Psoas muscle (tissue), 8 donors: ENCODE data around the gene TGFB3. TPM values are rescaled to one million over a fixed set of nuclear protein-coding genes. Genes with fewer than 3 reads are reported as not detected.

Experiments used
- ATAC-seq, 4 donors: fragments of 200-7000 bp; cut with Tn5 transposase; one replicate each; pipeline ENCODE4 v1.9.1; 2020; ENCODE audit warnings: moderate library complexity in 3 of 4, mild to moderate bottlenecking in 2 of 4
- DNase-seq, 2 donors: peaks; one replicate each; pipeline ENCODE4 v3.0.0-alpha.2; 2020
- H3K27ac ChIP-seq: fragments of 200-600 bp; one replicate; pipeline ENCODE4 v1.8.0; 2022
- H3K27me3 ChIP-seq, 3 donors: fragments of 200-600 bp in 1 of 3; one replicate each; pipeline versions ENCODE4 v1.6.1 to v1.8.0; 2013 to 2022; ENCODE audit warnings: low read length in 2 of 3, mild to moderate bottlenecking in 2 of 3, moderate library complexity in 1 of 3; ENCODE audit not compliant: insufficient read depth in 3 of 3
- H3K36me3 ChIP-seq, 2 donors: fragments of 200-600 bp in 1 of 2; one replicate each; pipeline versions ENCODE4 v1.6.1 to v1.8.0; 2013 to 2022; ENCODE audit warnings: low read depth in 1 of 2, mild to moderate bottlenecking in 1 of 2, moderate library complexity in 1 of 2; ENCODE audit not compliant: insufficient read depth in 1 of 2
- H3K4me1 ChIP-seq: fragments of 200-600 bp; one replicate; pipeline ENCODE4 v1.8.0; 2022
- H3K4me3 ChIP-seq: fragments of 200-600 bp; one replicate; pipeline ENCODE4 v1.8.0; 2022; ENCODE audit warnings: mild to moderate bottlenecking
- H3K9me3 ChIP-seq: fragments of 200-600 bp; one replicate; pipeline ENCODE4 v1.8.0; 2022
- WGBS, 3 donors: extraction: QIAGEN DNeasy Blood & Tissue Kit; methylation state at CpG; one replicate each; pipeline versions ENCODE4 v1.1.6 to v1.1.7; 2013; 5-methylcytosine and 5-hydroxymethylcytosine counted together
- intact Hi-C, 2 donors: fragments of 100-400 bp; cut with DNase I; formaldehyde crosslinking; loops; one replicate each; pipeline versions ENCODE4 v1.11.0 to v1.14.2; 2022
- long read RNA-seq, 2 donors: library from polyadenylated mRNA; unstranded; transcript quantifications; one replicate each; pipeline ENCODE4 v2.0.0, GENCODE V29; 2021
- polyA plus RNA-seq, 3 donors: library from polyadenylated mRNA; stranded (reverse); fragments of 200-250 nt; gene quantifications; one replicate each; pipeline ENCODE4 v1.2.3, GENCODE V29; 2013
- total RNA-seq, 4 donors: library from RNA; stranded (reverse); fragmentation: NEBNext Ultra II Directional in 2 of 4; extraction: Animal tissue kit (Norgen Biotek cat#: 25700) in 2 of 4; gene quantifications; one replicate each; pipeline versions ENCODE4 v1.2.1 to v1.2.4, GENCODE V29; 2021 to 2023
- TF ChIP-seq, protein P1 (sequence below): fragments of 200-600 bp; IDR thresholded peaks from one replicate; pipeline ENCODE4 v1.8.0; 2022; ENCODE audit warnings: antibody characterized with exemption
- donor health status: healthy with polysubstance abuse.
- donor health status: DM: no; HTN: no; CAD: no; lungs with moderate emphysema.
- donor health status: Bipolar disorder and iron deficiency.
- donor health status: healthy.
- donor health status: DM: yes; HTN: yes; CAD: no.
- donor health status: DM: no; HTN: no; CAD: no.
- donor health status: DM: no; HTN: no; CAD: no.
- donor health status: DM: yes; HTN: yes; CAD: no.

The TGFB3 gene
- total RNA-seq = 100 to 1,000 TPM in 3 of 4 donors, 10 to 100 TPM in 1; 32.4 to 196 (median 174) TPM
- polyA plus RNA-seq = 10 to 100 TPM in 2 of 3 donors, 1 to 10 TPM in 1; 9.0 to 62.7 (median 28.3) TPM
- long read RNA-seq, donor 1, transcript TGFB3-201 (7 exons, 2,522 nt) = major isoform, 70 of 90 reads
- long read RNA-seq, donor 1, partial matches to known transcripts = 7 of 90 reads
- long read RNA-seq, donor 1, other reads (novel, unspliced or antisense) = 13 of 90 reads
- long read RNA-seq, donor 2, transcript TGFB3-201 (7 exons, 2,522 nt) = major isoform, 19 of 30 reads
- long read RNA-seq, donor 2, partial matches to known transcripts = 5 of 30 reads
- long read RNA-seq, donor 2, other reads (novel, unspliced or antisense) = 6 of 30 reads

DNA sequence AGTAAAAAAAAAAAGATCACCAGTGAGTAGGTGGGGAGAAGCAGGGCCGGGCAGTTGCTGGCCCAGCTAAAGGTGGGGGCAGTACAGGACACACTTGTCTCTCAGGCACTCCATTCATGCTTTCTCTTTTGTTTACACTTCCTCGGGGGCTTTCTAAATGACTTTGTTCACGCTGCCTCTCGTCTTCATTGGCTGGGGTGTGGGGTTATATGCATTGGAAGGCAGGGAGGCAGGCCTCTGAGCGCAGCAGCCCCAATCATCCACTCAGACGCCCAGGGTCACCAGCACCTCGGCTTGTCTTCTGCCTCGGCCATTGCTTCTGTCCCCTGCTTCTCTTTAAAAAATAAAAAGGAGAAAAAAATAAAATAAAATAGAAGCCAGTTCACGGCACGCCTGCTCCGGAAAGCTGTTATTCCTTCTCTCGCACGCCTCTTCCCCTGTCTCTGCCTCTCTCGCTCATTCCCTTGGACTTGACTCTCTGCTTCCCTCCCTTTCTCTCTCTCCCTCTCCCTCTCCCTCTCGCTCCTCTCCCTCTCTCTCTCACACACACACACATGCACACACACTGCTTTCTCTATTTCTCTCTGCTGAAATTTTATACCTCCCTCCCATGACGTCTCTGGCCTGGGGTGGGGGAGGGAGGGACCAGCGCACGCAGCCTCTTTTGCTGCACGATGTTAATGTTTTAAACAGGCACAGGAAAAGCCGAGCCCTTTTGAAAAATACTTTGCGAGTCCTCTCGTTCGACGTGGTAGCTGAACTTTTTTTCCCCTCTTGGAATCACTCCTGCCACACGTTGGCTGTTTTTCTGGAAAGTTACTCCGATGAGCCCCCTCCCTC lies at the start of gene TGFB3:
Gene TGFB3, minus strand, starts transcription at position 570 of the 840 bp plus-strand sequence. CDS start 1,102 bp downstream, outside the sequence.
- TF ChIP-seq, protein P1, sequence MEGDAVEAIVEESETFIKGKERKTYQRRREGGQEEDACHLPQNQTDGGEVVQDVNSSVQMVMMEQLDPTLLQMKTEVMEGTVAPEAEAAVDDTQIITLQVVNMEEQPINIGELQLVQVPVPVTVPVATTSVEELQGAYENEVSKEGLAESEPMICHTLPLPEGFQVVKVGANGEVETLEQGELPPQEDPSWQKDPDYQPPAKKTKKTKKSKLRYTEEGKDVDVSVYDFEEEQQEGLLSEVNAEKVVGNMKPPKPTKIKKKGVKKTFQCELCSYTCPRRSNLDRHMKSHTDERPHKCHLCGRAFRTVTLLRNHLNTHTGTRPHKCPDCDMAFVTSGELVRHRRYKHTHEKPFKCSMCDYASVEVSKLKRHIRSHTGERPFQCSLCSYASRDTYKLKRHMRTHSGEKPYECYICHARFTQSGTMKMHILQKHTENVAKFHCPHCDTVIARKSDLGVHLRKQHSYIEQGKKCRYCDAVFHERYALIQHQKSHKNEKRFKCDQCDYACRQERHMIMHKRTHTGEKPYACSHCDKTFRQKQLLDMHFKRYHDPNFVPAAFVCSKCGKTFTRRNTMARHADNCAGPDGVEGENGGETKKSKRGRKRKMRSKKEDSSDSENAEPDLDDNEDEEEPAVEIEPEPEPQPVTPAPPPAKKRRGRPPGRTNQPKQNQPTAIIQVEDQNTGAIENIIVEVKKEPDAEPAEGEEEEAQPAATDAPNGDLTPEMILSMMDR = no peak
- Histone ChIP-seq H3K9me3 (no peaks in the 10 kb centered on the region), H3K27me3 (no peaks in the 10 kb centered on the region), H3K4me1 (peaks cover 29% of the 10 kb centered on the region), H3K27ac (peak within 1 kb of the TSS; percentile 98), H3K4me3 (peak within 1 kb of the TSS; percentile 79), H3K36me3 (no peaks in the 10 kb centered on the region)
- intact Hi-C loops = loop anchor here (1.0 to 5.0 kb wide), 5 partner anchors 73 to 404 kb away; partner anchors contain the start of genes ERG28 (in 1 of the 2), FLVCR2 (in 1 of the 2) and TTLL5 (in 1 of the 2)
- peak; percentile 82 to 86 for DNase-seq
- ATAC-seq = peak; percentile 77 to 82 (median 80)
- WGBS, 3 donors = 0 to 1% (median 1%) methylated on average over 26 of the region's 26 CpGs

DNA sequence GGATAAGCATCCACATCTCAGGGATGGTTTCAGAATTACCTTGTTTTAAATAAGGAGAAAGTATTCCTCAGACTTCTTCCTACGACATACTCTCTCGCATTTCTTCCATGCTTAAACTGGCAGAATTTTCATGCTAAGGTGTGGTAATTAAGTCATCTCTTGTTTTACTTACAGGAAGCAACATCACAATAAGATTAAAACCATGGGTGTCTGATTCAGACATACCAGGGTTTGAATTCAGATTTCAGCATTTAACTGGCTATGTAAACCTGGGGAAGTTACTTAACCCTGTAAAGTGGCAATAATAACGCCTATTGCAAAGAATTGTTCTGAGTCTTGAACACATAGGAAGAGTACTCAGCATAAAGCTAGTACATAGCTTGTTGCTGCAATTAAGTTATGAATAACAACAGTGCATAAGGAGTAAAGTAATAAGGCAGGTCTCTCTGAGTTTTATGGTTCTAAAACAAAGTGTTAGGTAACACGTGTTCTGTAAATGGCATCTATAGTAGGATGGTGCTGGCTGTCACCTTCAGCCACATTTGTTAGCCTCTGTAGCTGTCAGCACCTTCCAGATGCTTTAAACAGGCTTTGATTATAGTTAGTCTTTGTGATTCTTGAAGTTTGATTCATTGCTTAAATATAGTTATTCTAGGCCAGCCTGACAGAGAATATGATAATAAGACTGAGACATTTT lies 42.6 kb upstream of the TGFB3 start:
- intact Hi-C loops = no loop called here

DNA sequence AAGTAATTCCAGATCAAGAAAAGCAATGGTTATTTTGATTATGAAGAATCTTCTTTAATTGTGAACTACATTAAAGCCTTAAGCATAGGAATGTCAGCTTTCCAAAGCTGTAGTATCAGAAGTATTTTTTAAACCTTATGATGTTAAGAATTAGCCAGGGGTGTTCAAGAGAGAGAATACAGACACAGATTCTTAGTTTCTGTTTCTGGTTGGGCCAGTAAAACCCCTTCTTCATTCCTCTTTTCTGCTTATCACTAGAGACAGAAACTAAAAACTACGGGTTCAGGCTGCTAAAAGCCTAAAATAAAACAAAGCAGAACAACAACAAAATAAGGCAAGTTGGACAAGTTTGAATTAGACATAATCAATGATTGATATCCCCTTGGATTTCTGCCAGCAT lies 42.0 kb upstream of the TGFB3 start:
- intact Hi-C loops = no loop called here
- DNase-seq (no peak), ATAC-seq (no peak)
- Histone ChIP-seq H3K27me3 (no peaks in the 10 kb centered on the region), H3K27ac (no peak overlapping the region), H3K4me3 (no peak overlapping the region), H3K36me3 (peaks cover 0 to 16% of the 10 kb centered on the region in 2 donors), H3K9me3 (peaks cover 10% of the 10 kb centered on the region), H3K4me1 (no peaks in the 10 kb centered on the region)
- WGBS, 3 donors = 83 to 90% (median 86%) methylated on average over 1 of the region's 1 CpG
- TF ChIP-seq, protein P1 = no peak

More for the DNA sequence above, 42.6 kb upstream of the TGFB3 start:
- Histone ChIP-seq H3K27me3 (no peaks in the 10 kb centered on the region), H3K36me3 (peaks cover 0 to 16% of the 10 kb centered on the region in 2 donors), H3K27ac (no peak overlapping the region), H3K4me3 (no peak overlapping the region), H3K4me1 (no peaks in the 10 kb centered on the region), H3K9me3 (peaks cover 4% of the 10 kb centered on the region)
- no peak for DNase-seq
- peak in 2 of 4 donors; percentile 34 to 40 for ATAC-seq
- WGBS, 3 donors = 76 to 81% (median 78%) methylated on average over 4 of the region's 4 CpGs
- TF ChIP-seq, protein P1 = no peak

DNA sequence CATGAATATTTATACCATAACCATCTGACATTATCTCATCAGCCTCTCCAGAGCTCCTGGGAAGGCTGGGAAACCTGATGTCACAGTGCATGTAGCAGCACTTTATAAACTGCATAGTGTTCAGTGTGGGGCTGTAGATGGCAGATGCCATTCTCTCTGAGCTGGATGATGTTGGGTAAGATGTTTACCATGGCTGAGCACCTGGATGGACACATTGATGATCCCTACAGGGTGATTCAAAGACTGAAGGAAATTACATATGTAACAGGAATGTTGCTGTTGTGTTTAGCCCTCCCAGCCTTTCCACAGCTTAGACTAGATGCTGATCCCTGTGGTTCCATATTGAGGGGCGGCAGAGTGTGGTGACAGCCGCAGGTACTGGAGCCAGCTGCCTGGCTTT lies 41.2 kb upstream of the TGFB3 start:
- 96 to 100% (median 98%) methylated on average over 2 of the region's 2 CpGs for WGBS, 3 donors
- intact Hi-C loops = no loop called here
- no peak overlapping the region for H3K4me3 ChIP-seq
- no peaks in the 10 kb centered on the region for H3K27me3 ChIP-seq
- TF ChIP-seq, protein P1 = no peak
- ATAC-seq (no peak), DNase-seq (no peak)
- H3K4me1 ChIP-seq = no peaks in the 10 kb centered on the region
- H3K27ac ChIP-seq = no peak overlapping the region
- peaks cover 14% of the 10 kb centered on the region for H3K9me3 ChIP-seq
- peaks cover 0 to 16% of the 10 kb centered on the region in 2 donors for H3K36me3 ChIP-seq
